WTC11 (cell line): ENCODE results near the gene FUT2. TPM values are rescaled to one million over a fixed set of nuclear protein-coding genes. Genes with fewer than 3 reads are reported as not detected.
"Not testable (repeated sequence)": the region's sequence is repeated elsewhere in the genome, so short reads cannot be mapped to it uniquely, and the experiment has no call there.

ENCODE experiments used
- ATAC-seq: fragments of 200-7000 bp; cut with Tn5 transposase; 2 replicates; pipeline ENCODE4 v1.10.0; 2021; ENCODE audit warnings: mild to moderate bottlenecking, moderate library complexity
- CTCF ChIA-PET: fragments of 300-600 bp; sonication (Branson Sonifier 250); formaldehyde crosslinking; loops from one replicate; lab custom pipeline; 2021; ENCODE audit warnings: antibody characterized with exemption; lab: Charles Lee
- POLR2A ChIA-PET: fragments of 350-600 bp; sonication (Branson Sonifier 250); formaldehyde crosslinking; loops from one replicate; lab custom pipeline; 2021; ENCODE audit warnings: antibody characterized with exemption; lab: Charles Lee
- DNase-seq: peaks from one replicate; pipeline ENCODE4 v3.0.0; 2021; ENCODE audit warnings: low spot score
- H3K27ac Mint-ChIP-seq: 2 replicates; pipeline ENCODE4 v1.8.0; 2021; ENCODE audit warnings: mixed read lengths
- H3K27me3 Mint-ChIP-seq: 2 replicates; pipeline ENCODE4 v1.8.0; 2021; ENCODE audit warnings: low read depth, mild to moderate bottlenecking, moderate library complexity, mixed read lengths
- H3K36me3 Mint-ChIP-seq: 2 replicates; pipeline ENCODE4 v1.8.0; 2021; ENCODE audit warnings: mixed read lengths
- H3K4me1 Mint-ChIP-seq: 2 replicates; pipeline ENCODE4 v1.8.0; 2022; ENCODE audit warnings: mixed read lengths
- H3K4me3 Mint-ChIP-seq: 2 replicates; pipeline ENCODE4 v1.8.0; 2021; ENCODE audit warnings: mild to moderate bottlenecking, moderate library complexity, mixed read lengths
- H3K9me3 Mint-ChIP-seq: 2 replicates; pipeline ENCODE4 v1.8.0; 2021; ENCODE audit warnings: mixed read lengths
- ATF6 ChIP-seq: sonication (generic); formaldehyde crosslinking; IDR thresholded peaks from 2 replicates; pipeline ENCODE4 v1.8.1; 2023; ENCODE audit warnings: mild to moderate bottlenecking, missing genetic modification reagents
- CREM ChIP-seq: sonication (generic); formaldehyde crosslinking; IDR thresholded peaks from 2 replicates; pipeline ENCODE4 v1.8.1; 2022; ENCODE audit warnings: mild to moderate bottlenecking, missing genetic modification reagents, moderate library complexity
- ERG ChIP-seq: fragments of 250-450 bp; sonication (Bioruptor Pico); IDR thresholded peaks from 2 replicates; pipeline ENCODE4 v1.8.0; 2021; ENCODE audit warnings: mild to moderate bottlenecking
- FOXJ3 ChIP-seq: sonication (generic); formaldehyde crosslinking; IDR thresholded peaks from 2 replicates; pipeline ENCODE4 v1.9.0; 2021; ENCODE audit warnings: missing genetic modification reagents, mild to moderate bottlenecking, borderline replicate concordance
- FOXP4 ChIP-seq: sonication (generic); formaldehyde crosslinking; IDR thresholded peaks from 2 replicates; pipeline ENCODE4 v1.8.0; 2022; ENCODE audit warnings: mild to moderate bottlenecking, missing genetic modification reagents
- GTF2I ChIP-seq: fragments of 250-450 bp; sonication (Bioruptor Pico); conservative IDR thresholded peaks from 2 replicates; pipeline ENCODE4 v1.4.0; 2021; ENCODE audit warnings: mild to moderate bottlenecking
- NR1H2 ChIP-seq: sonication (generic); formaldehyde crosslinking; IDR thresholded peaks from 2 replicates; pipeline ENCODE4 v1.9.0; 2021; ENCODE audit warnings: mild to moderate bottlenecking, moderate library complexity, missing genetic modification reagents
- NR3C1 ChIP-seq: sonication (generic); formaldehyde crosslinking; conservative IDR thresholded peaks from 2 replicates; pipeline ENCODE4 v1.8.1; 2023; ENCODE audit warnings: low read depth, mild to moderate bottlenecking, missing genetic modification reagents
- TCF7 ChIP-seq: sonication (generic); formaldehyde crosslinking; IDR thresholded peaks from 2 replicates; pipeline ENCODE4 v1.8.0; 2022; ENCODE audit warnings: mild to moderate bottlenecking, low read depth, missing genetic modification reagents, moderate library complexity
- TEAD4 ChIP-seq: sonication (generic); formaldehyde crosslinking; IDR thresholded peaks from 2 replicates; pipeline ENCODE4 v1.8.0; 2022; ENCODE audit warnings: mild to moderate bottlenecking, missing genetic modification reagents
- TP53 ChIP-seq: sonication (generic); formaldehyde crosslinking; IDR thresholded peaks from 2 replicates; pipeline ENCODE4 v1.8.1; 2023; ENCODE audit warnings: mild to moderate bottlenecking, missing genetic modification reagents
- ZNF138 ChIP-seq: sonication (generic); formaldehyde crosslinking; conservative IDR thresholded peaks from 2 replicates; pipeline ENCODE4 v1.8.1; 2022; ENCODE audit warnings: mild to moderate bottlenecking, moderate library complexity, missing genetic modification reagents
- ZNF232 ChIP-seq: sonication (generic); formaldehyde crosslinking; IDR thresholded peaks from 2 replicates; pipeline ENCODE4 v1.8.0; 2022; ENCODE audit warnings: mild to moderate bottlenecking, missing genetic modification reagents
- ZNF416 ChIP-seq: fragments of 250-450 bp; sonication (Bioruptor Pico); IDR thresholded peaks from 2 replicates; pipeline ENCODE4 v1.9.0; 2021; ENCODE audit warnings: mild to moderate bottlenecking, inconsistent platforms
- ZNF423 ChIP-seq: fragments of 250-450 bp; sonication (Bioruptor Pico); IDR thresholded peaks from 2 replicates; pipeline ENCODE4 v2.1.2; 2022; ENCODE audit warnings: mild to moderate bottlenecking, moderate library complexity
- ZNF512 ChIP-seq: sonication (generic); formaldehyde crosslinking; IDR thresholded peaks from 2 replicates; pipeline ENCODE4 v1.8.1; 2022; ENCODE audit warnings: missing genetic modification reagents, borderline replicate concordance
- total RNA-seq: library from RNA; stranded (reverse); gene quantifications from 3 replicates; pipeline ENCODE4 v1.2.3, GENCODE V29; 2021
- TF ChIP-seq, protein P1 (sequence below): sonication (generic); formaldehyde crosslinking; IDR thresholded peaks from 2 replicates; pipeline ENCODE4 v1.8.1; 2023; ENCODE audit warnings: mild to moderate bottlenecking, missing genetic modification reagents, borderline replicate concordance

FUT2 gene
- total RNA-seq, 1 experiment from 2014 or later, result 5.9 TPM

DNA sequence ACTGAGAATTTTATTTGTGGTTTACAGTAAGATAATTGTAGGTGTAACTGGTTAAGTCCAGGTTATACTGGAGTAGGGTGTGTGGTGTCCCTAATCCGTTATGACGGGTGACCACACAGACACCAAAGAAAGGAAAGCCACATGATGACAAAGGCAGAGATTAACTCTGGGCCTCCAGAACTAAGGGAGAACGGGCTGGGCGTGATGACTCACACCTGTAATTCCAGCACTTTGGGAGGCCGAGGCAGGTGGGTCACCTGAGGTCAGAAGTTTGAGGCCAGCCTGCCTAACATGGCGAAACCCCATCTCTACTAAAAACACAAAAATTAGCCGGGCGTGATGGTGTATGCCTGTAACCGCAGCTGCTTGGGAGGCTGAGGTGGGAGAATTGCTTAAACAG lies 10.2 kb upstream of the FUT2 start (continued):
- TF ChIP-seq ZNF512 (CRISPR knock-in tag), result no peak

DNA sequence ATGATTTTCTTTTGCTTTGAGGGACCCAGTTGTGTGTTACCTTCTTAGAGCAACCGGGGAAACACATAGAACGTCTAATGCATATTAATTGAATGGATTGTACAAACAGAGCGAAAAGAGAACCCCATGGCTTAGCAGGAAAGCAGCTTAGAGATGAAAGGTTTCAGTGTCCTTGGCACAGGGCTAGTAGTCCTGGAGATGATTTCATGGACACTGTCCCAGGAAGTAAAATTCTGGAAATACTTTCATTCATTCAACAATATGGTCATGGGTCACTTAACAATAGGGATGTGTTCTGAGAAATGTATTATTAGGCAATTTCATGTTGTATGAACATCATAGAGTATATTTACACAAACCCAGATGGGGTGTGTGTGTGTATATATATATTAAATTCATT lies 9.7 kb upstream of the FUT2 start:
- no peak overlapping the region for H3K27ac Mint-ChIP-seq
- POLR2A ChIA-PET, result interaction anchor here (0.6 to 0.7 kb wide), 3 partner anchors 9 to 91 kb away, joined by 4 to 5 read pairs (median 5); partner anchors contain the start of gene CA11

GRCh38 chr19:48686637-48687036 lies 9.1 kb upstream of the FUT2 start:
- H3K36me3 Mint-ChIP-seq, H3K27me3 Mint-ChIP-seq, H3K4me1 Mint-ChIP-seq, H3K4me3 Mint-ChIP-seq, CTCF ChIA-PET, DNase-seq, H3K9me3 Mint-ChIP-seq, ATAC-seq, H3K27ac Mint-ChIP-seq: not testable (repeated sequence)
- POLR2A ChIA-PET, result interaction anchor here (0.6 kb wide), 1 partner anchor 90 kb away, joined by 5 read pairs; no protein-coding TSS in a partner anchor

More for the DNA sequence above, 9.7 kb upstream of the FUT2 start:
- Mint-ChIP-seq H3K4me3 (no peak overlapping the region), H3K27me3 (no peaks in the 10 kb centered on the region; the same call in none of the 2 replicates), H3K36me3 (no peaks in the 10 kb centered on the region), H3K9me3 (no peaks in the 10 kb centered on the region), H3K4me1 (no peaks in the 10 kb centered on the region)
- CTCF ChIA-PET, result no interaction called here
- no peak for TF ChIP-seq FOXP4 (CRISPR knock-in tag)
- TF ChIP-seq ATF6 (CRISPR knock-in tag), result no peak
- TF ChIP-seq, protein P1, sequence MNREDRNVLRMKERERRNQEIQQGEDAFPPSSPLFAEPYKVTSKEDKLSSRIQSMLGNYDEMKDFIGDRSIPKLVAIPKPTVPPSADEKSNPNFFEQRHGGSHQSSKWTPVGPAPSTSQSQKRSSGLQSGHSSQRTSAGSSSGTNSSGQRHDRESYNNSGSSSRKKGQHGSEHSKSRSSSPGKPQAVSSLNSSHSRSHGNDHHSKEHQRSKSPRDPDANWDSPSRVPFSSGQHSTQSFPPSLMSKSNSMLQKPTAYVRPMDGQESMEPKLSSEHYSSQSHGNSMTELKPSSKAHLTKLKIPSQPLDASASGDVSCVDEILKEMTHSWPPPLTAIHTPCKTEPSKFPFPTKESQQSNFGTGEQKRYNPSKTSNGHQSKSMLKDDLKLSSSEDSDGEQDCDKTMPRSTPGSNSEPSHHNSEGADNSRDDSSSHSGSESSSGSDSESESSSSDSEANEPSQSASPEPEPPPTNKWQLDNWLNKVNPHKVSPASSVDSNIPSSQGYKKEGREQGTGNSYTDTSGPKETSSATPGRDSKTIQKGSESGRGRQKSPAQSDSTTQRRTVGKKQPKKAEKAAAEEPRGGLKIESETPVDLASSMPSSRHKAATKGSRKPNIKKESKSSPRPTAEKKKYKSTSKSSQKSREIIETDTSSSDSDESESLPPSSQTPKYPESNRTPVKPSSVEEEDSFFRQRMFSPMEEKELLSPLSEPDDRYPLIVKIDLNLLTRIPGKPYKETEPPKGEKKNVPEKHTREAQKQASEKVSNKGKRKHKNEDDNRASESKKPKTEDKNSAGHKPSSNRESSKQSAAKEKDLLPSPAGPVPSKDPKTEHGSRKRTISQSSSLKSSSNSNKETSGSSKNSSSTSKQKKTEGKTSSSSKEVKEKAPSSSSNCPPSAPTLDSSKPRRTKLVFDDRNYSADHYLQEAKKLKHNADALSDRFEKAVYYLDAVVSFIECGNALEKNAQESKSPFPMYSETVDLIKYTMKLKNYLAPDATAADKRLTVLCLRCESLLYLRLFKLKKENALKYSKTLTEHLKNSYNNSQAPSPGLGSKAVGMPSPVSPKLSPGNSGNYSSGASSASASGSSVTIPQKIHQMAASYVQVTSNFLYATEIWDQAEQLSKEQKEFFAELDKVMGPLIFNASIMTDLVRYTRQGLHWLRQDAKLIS (CRISPR knock-in tag), result no peak
- no peak for TF ChIP-seq GTF2I (CRISPR knock-in tag)
- TF ChIP-seq TP53 (CRISPR knock-in tag), result no peak
- no peak for ATAC-seq
- no peak for DNase-seq

DNA sequence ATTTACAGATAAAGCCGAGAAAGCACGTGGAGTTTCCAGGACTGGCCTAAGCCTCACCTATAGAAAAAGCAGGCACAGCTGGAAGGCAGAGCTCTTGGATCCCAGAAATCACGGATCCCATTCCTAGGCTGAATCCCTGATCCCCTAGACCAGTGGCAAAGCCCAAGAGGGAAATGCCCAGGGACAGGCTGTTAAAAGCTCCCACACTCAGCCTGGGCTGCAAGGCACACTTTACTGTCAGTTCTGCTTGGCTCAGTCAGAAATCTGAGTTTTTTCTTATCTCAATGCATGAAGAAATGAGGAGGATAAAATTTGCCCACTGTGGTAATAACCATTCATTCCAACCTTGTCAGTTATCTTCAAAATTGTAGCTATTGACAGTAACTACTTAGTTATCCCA lies 8.0 kb upstream of the FUT2 start:
- Mint-ChIP-seq H3K27me3 (no peaks in the 10 kb centered on the region; the same call in none of the 2 replicates), H3K4me3 (no peak overlapping the region), H3K27ac (no peak overlapping the region), H3K36me3 (no peaks in the 10 kb centered on the region), H3K9me3 (no peaks in the 10 kb centered on the region), H3K4me1 (no peaks in the 10 kb centered on the region)
- DNase-seq, result no peak
- ChIA-PET CTCF (interaction anchor here (0.7 to 1.0 kb wide), 2 partner anchors 12 to 51 kb away, joined by 3 read pairs; no protein-coding TSS in a partner anchor), POLR2A (no interaction called here)
- no peak for ATAC-seq
- no peak for TF ChIP-seq FOXJ3 (CRISPR knock-in tag)
- no peak for TF ChIP-seq ERG
- TF ChIP-seq GTF2I (CRISPR knock-in tag), result no peak
- no peak for TF ChIP-seq TCF7 (CRISPR knock-in tag)
- no peak for TF ChIP-seq NR3C1
- TF ChIP-seq ZNF416, result no peak
- no peak for TF ChIP-seq ZNF423
- TF ChIP-seq ZNF512 (CRISPR knock-in tag), result no peak
- TF ChIP-seq ZNF232 (CRISPR knock-in tag), result no peak
- TF ChIP-seq NR1H2, result no peak
- TF ChIP-seq CREM (CRISPR knock-in tag), result no peak
- no peak for TF ChIP-seq TEAD4 (CRISPR knock-in tag)
- TF ChIP-seq ZNF138, result no peak
